ENCODE data around the gene AKAP8L. TPM values are rescaled to one million over a fixed set of nuclear protein-coding genes. Genes with fewer than 3 reads are reported as not detected.

The AKAP8L gene
- total and polyA plus RNA-seq, 11 donors: 43.3 to 72.2 (median 60.1) TPM

- WGBS, 4 donors: 70 to 84% (median 83%) methylated on average over 10 of the region's 10 CpGs
- peak overlapping the region in 6 of 12 donors; percentile 79 to 93 (median 82) for H3K4me3 ChIP-seq
- DNase-seq: peak in 1 of 5 donors; percentile 24
Observed at GRCh38 chr19:15430526-15431120, 11.8 kb upstream of the AKAP8L start.

GRCh38 chr19:15429825-15430467 is 11.2 kb upstream of the AKAP8L start:
- peaks cover 3 to 45% (median 31%) of the 10 kb centered on the region in 12 donors for H3K4me1 ChIP-seq
- H3K36me3 ChIP-seq: peaks cover 0 to 44% (median 29%) of the 10 kb centered on the region in 9 donors
- DNase-seq: peak in 2 of 5 donors; percentile 22 to 29

More at GRCh38 chr19:15430526-15431120, 11.8 kb upstream of the AKAP8L start:
- peaks cover 0 to 38% (median 23%) of the 10 kb centered on the region in 9 donors for H3K36me3 ChIP-seq
- intact Hi-C loops (cut with DNase I): loop anchor here in 1 of 10 donors (5.0 kb wide), 1 partner anchor 53 kb away; the partner anchor contains the start of gene AKAP8
- H3K27ac ChIP-seq: no peak overlapping the region
- H3K9me3 ChIP-seq: no peaks in the 10 kb centered on the region
- H3K4me1 ChIP-seq: peaks cover 3 to 45% (median 31%) of the 10 kb centered on the region in 12 donors
- no peaks in the 10 kb centered on the region for H3K27me3 ChIP-seq
- ATAC-seq: no peak
- no peak for TF ChIP-seq CTCF (IDR thresholded peaks at IDR 0.05)
- TF ChIP-seq POLR2A (IDR thresholded peaks at IDR 0.05): no peak

GRCh38 chr19:15428956-15429824 is 10.4 kb upstream of the AKAP8L start:
- WGBS, 4 donors: 64 to 74% (median 69%) methylated on average over 12 to 22 of the region's 22 CpGs
- no peak for TF ChIP-seq POLR2A (IDR thresholded peaks at IDR 0.05)
- no peak for TF ChIP-seq CTCF (IDR thresholded peaks at IDR 0.05)
- Histone ChIP-seq H3K9me3 (no peaks in the 10 kb centered on the region), H3K36me3 (peaks cover 0 to 51% (median 36%) of the 10 kb centered on the region in 9 donors), H3K27me3 (no peaks in the 10 kb centered on the region), H3K27ac (no peak overlapping the region), H3K4me3 (no peak overlapping the region), H3K4me1 (peaks cover 3 to 45% (median 31%) of the 10 kb centered on the region in 12 donors)
- DNase-seq (peak in 1 of 5 donors; percentile 37), ATAC-seq (no peak)
- intact Hi-C loops (cut with DNase I): loop anchor here in 2 of 10 donors (10.0 kb wide), 1 partner anchor 126 kb away; no protein-coding TSS in a partner anchor

More at GRCh38 chr19:15429825-15430467, 11.2 kb upstream of the AKAP8L start:
- Histone ChIP-seq H3K27ac (no peak overlapping the region), H3K4me3 (no peak overlapping the region), H3K27me3 (no peaks in the 10 kb centered on the region), H3K9me3 (no peaks in the 10 kb centered on the region)
- intact Hi-C loops (cut with DNase I): loop anchor here in 2 of 10 donors (5.0 to 10.0 kb wide), 2 partner anchors 53 to 125 kb away; partner anchors contain the start of gene AKAP8 (in 1 of the 2)
- WGBS, 4 donors: 83 to 88% (median 85%) methylated on average over 20 to 24 of the region's 24 CpGs
- no peak for TF ChIP-seq POLR2A (IDR thresholded peaks at IDR 0.05)
- TF ChIP-seq CTCF (IDR thresholded peaks at IDR 0.05): no peak
- ATAC-seq: no peak

Data from heart left ventricle (tissue), 16 donors.